Panc1 (cell line): ENCODE measurements around the gene YTHDC2. TPM values are rescaled to one million over a fixed set of nuclear protein-coding genes. Genes with fewer than 3 reads are reported as not detected.

ENCODE experiments used
- ATAC-seq: fragments of 200-7000 bp; cut with Tn5 transposase; 2 replicates; pipeline ENCODE4 v1.9.1; 2020; ENCODE audit warnings: mild to moderate bottlenecking, moderate library complexity
- BruUV-seq: library from RNA; stranded (reverse); fragments of 400-500 nt; replicated peaks from 2 replicates; lab custom pipeline; 2021; lab: Mats Ljungman, UMichigan
- CTCF ChIA-PET: fragments of 300-600 bp; sonication (Branson Sonifier 250); formaldehyde crosslinking; loops from one replicate; lab custom pipeline; 2022; ENCODE audit warnings: antibody characterized with exemption; lab: Charles Lee
- POLR2A ChIA-PET: fragments of 300-600 bp; sonication (Branson Sonifier 250); formaldehyde crosslinking; loops from one replicate; lab custom pipeline; 2022; ENCODE audit warnings: antibody characterized with exemption; lab: Charles Lee
- DNase-seq: peaks from one replicate; pipeline ENCODE4 v3.0.0-alpha.2; 2010; ENCODE audit warnings: low read depth, low spot score
- H3K27ac ChIP-seq: 2 replicates; pipeline ENCODE4 v1.5.1; 2011; ENCODE audit warnings: mild to moderate bottlenecking, low read length, inconsistent platforms
- H3K27me3 ChIP-seq: fragments of 200-500 bp; sonication (Bioruptor generic); 2 replicates; pipeline ENCODE4 v1.6.0; 2014; ENCODE audit warnings: low read length, inconsistent platforms; ENCODE audit not compliant: control insufficient read depth, insufficient read depth
- H3K36me3 ChIP-seq: fragments of 200-500 bp; sonication (Bioruptor generic); 2 replicates; pipeline ENCODE4 v1.5.1; 2014; ENCODE audit warnings: inconsistent platforms, mild to moderate bottlenecking, low read length, moderate library complexity; ENCODE audit not compliant: control insufficient read depth, insufficient read depth
- H3K4me1 ChIP-seq: 2 replicates; pipeline ENCODE4 v1.5.1; 2011; ENCODE audit warnings: inconsistent platforms, mild to moderate bottlenecking, low read length, moderate library complexity; ENCODE audit not compliant: control insufficient read depth, insufficient read depth
- H3K4me3 ChIP-seq, 2 experiments: 2 replicates each; pipeline ENCODE4 v1.5.1; 2011 to 2012; ENCODE audit warnings: low read depth in 2 of 2, low read length in 2 of 2, mild to moderate bottlenecking in 2 of 2, inconsistent platforms in 1 of 2, moderate library complexity in 1 of 2
- H3K9me3 ChIP-seq: fragments of 200-500 bp; sonication (Bioruptor generic); 2 replicates; pipeline ENCODE4 v1.5.1; 2014; ENCODE audit warnings: low read depth, mild to moderate bottlenecking, inconsistent platforms, low read length, moderate library complexity; ENCODE audit not compliant: control insufficient read depth, insufficient read depth
- POLR2AphosphoS5 ChIP-seq: IDR thresholded peaks from 2 replicates; pipeline ENCODE4 v1.6.1; 2012; ENCODE audit warnings: mild to moderate bottlenecking, low read depth, low read length, moderate library complexity
- SIN3A ChIP-seq: IDR thresholded peaks from 2 replicates; pipeline ENCODE4 v1.6.1; 2012; ENCODE audit warnings: low read depth, mild to moderate bottlenecking, low read length, moderate library complexity, borderline replicate concordance; ENCODE audit not compliant: insufficient read depth
- TCF7L2 ChIP-seq: IDR thresholded peaks from 2 replicates; pipeline ENCODE4 v1.6.1; 2011; ENCODE audit warnings: mild to moderate bottlenecking, low read depth, low read length, inconsistent platforms
- in situ Hi-C: cut with HindIII; loops from 2 replicates; pipeline ENCODE4 v1.10.0; 2016; ENCODE audit warnings: low sequenced_read_pairs, low pct_unique_long_range_greater_than_20kb
- intact Hi-C: fragments of 100-400 bp; cut with micrococcal nuclease; formaldehyde crosslinking; loops from one replicate; pipeline ENCODE4 v1.10.0; 2022; ENCODE audit not compliant: unreplicated experiment
- total RNA-seq: library from RNA; stranded (reverse); gene quantifications from one replicate; pipeline ENCODE4 v1.2.1, GENCODE V29; 2021; ENCODE audit not compliant: unreplicated experiment
- TF ChIP-seq, protein P1 (sequence below): fragments of 450-650 bp; IDR thresholded peaks from 2 replicates; pipeline ENCODE4 v1.5.1; 2017; ENCODE audit warnings: mild to moderate bottlenecking
- TF ChIP-seq, protein P2 (sequence below), 2 experiments: IDR thresholded peaks; 2 replicates each; pipeline ENCODE4 v1.6.1; 2011 to 2012; ENCODE audit warnings: low read depth in 2 of 2, control low read depth in 1 of 2, low read length in 1 of 2, mild to moderate bottlenecking in 1 of 2, moderate library complexity in 1 of 2; ENCODE audit not compliant: insufficient read depth in 1 of 2

YTHDC2 gene
- total RNA-seq, 1 experiment from 2014 or later, result 21.7 TPM

DNA sequence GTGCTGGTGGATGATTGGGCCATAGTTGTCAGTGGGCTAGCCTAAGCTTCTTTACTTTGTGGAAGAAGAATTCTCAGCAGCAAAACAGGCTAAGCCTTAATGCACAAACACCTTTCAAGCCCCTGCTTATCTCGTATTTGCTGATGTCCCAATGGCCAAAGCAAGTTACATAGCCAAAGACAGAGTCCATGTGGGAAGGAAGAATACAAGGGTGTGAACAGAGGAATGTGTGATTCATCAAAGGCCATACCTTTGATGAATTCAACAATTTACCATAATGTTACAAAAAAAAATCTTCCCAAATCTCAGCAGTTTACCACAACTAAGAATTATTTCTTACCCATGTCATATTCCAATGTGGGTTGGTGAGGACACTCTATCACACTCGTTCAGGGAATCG, 1.2 kb upstream of the YTHDC2 start:
- POLR2A ChIA-PET, result no interaction called here
- no TSS peak for BruUV-seq
- TF ChIP-seq SIN3A, result no peak
- TF ChIP-seq, protein P1, sequence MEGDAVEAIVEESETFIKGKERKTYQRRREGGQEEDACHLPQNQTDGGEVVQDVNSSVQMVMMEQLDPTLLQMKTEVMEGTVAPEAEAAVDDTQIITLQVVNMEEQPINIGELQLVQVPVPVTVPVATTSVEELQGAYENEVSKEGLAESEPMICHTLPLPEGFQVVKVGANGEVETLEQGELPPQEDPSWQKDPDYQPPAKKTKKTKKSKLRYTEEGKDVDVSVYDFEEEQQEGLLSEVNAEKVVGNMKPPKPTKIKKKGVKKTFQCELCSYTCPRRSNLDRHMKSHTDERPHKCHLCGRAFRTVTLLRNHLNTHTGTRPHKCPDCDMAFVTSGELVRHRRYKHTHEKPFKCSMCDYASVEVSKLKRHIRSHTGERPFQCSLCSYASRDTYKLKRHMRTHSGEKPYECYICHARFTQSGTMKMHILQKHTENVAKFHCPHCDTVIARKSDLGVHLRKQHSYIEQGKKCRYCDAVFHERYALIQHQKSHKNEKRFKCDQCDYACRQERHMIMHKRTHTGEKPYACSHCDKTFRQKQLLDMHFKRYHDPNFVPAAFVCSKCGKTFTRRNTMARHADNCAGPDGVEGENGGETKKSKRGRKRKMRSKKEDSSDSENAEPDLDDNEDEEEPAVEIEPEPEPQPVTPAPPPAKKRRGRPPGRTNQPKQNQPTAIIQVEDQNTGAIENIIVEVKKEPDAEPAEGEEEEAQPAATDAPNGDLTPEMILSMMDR, result no peak
- TF ChIP-seq TCF7L2, result no peak
- TF ChIP-seq, protein P2, sequence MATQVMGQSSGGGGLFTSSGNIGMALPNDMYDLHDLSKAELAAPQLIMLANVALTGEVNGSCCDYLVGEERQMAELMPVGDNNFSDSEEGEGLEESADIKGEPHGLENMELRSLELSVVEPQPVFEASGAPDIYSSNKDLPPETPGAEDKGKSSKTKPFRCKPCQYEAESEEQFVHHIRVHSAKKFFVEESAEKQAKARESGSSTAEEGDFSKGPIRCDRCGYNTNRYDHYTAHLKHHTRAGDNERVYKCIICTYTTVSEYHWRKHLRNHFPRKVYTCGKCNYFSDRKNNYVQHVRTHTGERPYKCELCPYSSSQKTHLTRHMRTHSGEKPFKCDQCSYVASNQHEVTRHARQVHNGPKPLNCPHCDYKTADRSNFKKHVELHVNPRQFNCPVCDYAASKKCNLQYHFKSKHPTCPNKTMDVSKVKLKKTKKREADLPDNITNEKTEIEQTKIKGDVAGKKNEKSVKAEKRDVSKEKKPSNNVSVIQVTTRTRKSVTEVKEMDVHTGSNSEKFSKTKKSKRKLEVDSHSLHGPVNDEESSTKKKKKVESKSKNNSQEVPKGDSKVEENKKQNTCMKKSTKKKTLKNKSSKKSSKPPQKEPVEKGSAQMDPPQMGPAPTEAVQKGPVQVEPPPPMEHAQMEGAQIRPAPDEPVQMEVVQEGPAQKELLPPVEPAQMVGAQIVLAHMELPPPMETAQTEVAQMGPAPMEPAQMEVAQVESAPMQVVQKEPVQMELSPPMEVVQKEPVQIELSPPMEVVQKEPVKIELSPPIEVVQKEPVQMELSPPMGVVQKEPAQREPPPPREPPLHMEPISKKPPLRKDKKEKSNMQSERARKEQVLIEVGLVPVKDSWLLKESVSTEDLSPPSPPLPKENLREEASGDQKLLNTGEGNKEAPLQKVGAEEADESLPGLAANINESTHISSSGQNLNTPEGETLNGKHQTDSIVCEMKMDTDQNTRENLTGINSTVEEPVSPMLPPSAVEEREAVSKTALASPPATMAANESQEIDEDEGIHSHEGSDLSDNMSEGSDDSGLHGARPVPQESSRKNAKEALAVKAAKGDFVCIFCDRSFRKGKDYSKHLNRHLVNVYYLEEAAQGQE (IDR thresholded peaks at IDR 0.05; ENCODE audit: insufficient read depth in 1 of 2, low read depth in 2 of 2, low read length in 1 of 2), result no peak
- TF ChIP-seq POLR2AphosphoS5, result no peak
- Histone ChIP-seq H3K4me3 (no peak overlapping the region), H3K36me3 (no peaks in the 10 kb centered on the region), H3K27ac (no peak overlapping the region), H3K9me3 (no peaks in the 10 kb centered on the region), H3K4me1 (peaks cover 10% of the 10 kb centered on the region), H3K27me3 (peaks cover 8% of the 10 kb centered on the region; the same call in 1 of the 2 replicates)
- DNase-seq, result no peak
- CTCF ChIA-PET, result no interaction called here
- no peak for ATAC-seq
- intact Hi-C loops (loop anchor here (5.0 to 10.0 kb wide), 2 partner anchors 175 to 518 kb away; no protein-coding TSS in a partner anchor), in situ Hi-C loops (no loop called here)

DNA sequence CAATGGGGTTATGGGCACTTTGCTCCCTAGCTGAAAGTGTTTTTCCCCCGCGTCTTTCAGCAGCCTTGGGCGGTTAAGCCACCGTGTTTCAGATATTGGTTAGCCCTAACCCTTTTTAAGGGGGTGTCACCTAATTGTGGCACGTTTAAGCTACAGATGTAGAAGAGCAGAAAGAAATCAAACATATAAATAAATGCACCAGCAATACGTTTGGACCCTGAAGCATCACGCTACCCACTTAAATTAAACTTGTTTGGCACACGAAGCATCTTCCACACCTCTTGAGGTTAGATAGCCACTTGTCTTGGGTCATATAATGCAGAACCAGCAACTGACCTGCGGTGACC, 768 bp downstream of the YTHDC2 start:
- intact Hi-C loops, result loop anchor here (5.0 to 10.0 kb wide), 2 partner anchors 177 to 519 kb away; no protein-coding TSS in a partner anchor
- no peak for DNase-seq
- Histone ChIP-seq H3K4me3 (peak overlapping the region; percentile 82 to 89), H3K27me3 (peaks cover 8% of the 10 kb centered on the region; the same call in 1 of the 2 replicates), H3K36me3 (peaks cover 2% of the 10 kb centered on the region; the same call in 1 of the 2 replicates), H3K9me3 (no peaks in the 10 kb centered on the region), H3K27ac (peak overlapping the region; percentile 89), H3K4me1 (peaks cover 10% of the 10 kb centered on the region)
- CTCF ChIA-PET, result no interaction called here
- no TSS peak for BruUV-seq
- POLR2A ChIA-PET, result no interaction called here
- TF ChIP-seq, protein P2 (IDR thresholded peaks at IDR 0.05; ENCODE audit: insufficient read depth in 1 of 2, low read depth in 2 of 2, low read length in 1 of 2), result no peak
- TF ChIP-seq, protein P1, result no peak
- TF ChIP-seq SIN3A (no peak), TCF7L2 (no peak), POLR2AphosphoS5 (no peak)
- in situ Hi-C loops, result no loop called here
- no peak for ATAC-seq
